ENCODE data around the gene IL26.
"Not testable (repeated sequence)": the region's sequence is repeated elsewhere in the genome, so short reads cannot be mapped to it uniquely, and the experiment has no call there.

IL26 gene

GRCh38 chr12:68190301-68190700 is 35.3 kb downstream of the IL26 start:
- DNase-seq: no peak

- peak; percentile 33 to 46 for DNase-seq
Measured at GRCh38 chr12:68189821-68190242, 35.8 kb downstream of the IL26 start.

- DNase-seq: no peak
Measured at GRCh38 chr12:68185598-68185997, 40.0 kb downstream of the IL26 start.

GRCh38 chr12:68180792-68181744 is 44.5 kb downstream of the IL26 start:
- peak in 1 of 2 donors; percentile 31 for DNase-seq

- DNase-seq: no peak
Measured at GRCh38 chr12:68178774-68179439, 46.7 kb downstream of the IL26 start.

GRCh38 chr12:68178184-68178583 is 47.4 kb downstream of the IL26 start:
- DNase-seq: no peak

GRCh38 chr12:68177562-68177961 is 48.0 kb downstream of the IL26 start:
- no peak for DNase-seq

GRCh38 chr12:68176257-68176656 is 49.4 kb downstream of the IL26 start:
- DNase-seq: no peak

GRCh38 chr12:68175557-68176061 is 50.0 kb downstream of the IL26 start:
- peak; percentile 55 to 57 for DNase-seq

GRCh38 chr12:68174761-68175160 is 50.8 kb downstream of the IL26 start:
- not testable (repeated sequence) for DNase-seq

GRCh38 chr12:68173792-68174191 is 51.8 kb downstream of the IL26 start:
- no peak for DNase-seq

- no peak for DNase-seq
Measured at GRCh38 chr12:68170726-68171125, 54.9 kb downstream of the IL26 start.

- no peak for DNase-seq
Measured at GRCh38 chr12:68169213-68169889, 56.3 kb downstream of the IL26 start.

- no peak for DNase-seq
Measured at GRCh38 chr12:68166317-68166831, 59.2 kb downstream of the IL26 start.

- peak in 1 of 2 donors; percentile 26 for DNase-seq
Measured at GRCh38 chr12:68163560-68164081, 62.0 kb downstream of the IL26 start.

- DNase-seq: no peak
Measured at GRCh38 chr12:68162374-68162773, 63.2 kb downstream of the IL26 start.

- DNase-seq: no peak
Measured at GRCh38 chr12:68159681-68160304, 65.8 kb downstream of the IL26 start, which contains the start of gene IFNG. IFNG (minus strand) TSS chr12:68159740; CDS start chr12:68159615, 125 bp downstream.

GRCh38 chr12:68158432-68158831 is 67.2 kb downstream of the IL26 start:
- DNase-seq: no peak

GRCh38 chr12:68157380-68157779 is 68.2 kb downstream of the IL26 start:
- peak in 1 of 2 donors; percentile 41 for DNase-seq

GRCh38 chr12:68156636-68157035 is 69.0 kb downstream of the IL26 start:
- no peak for DNase-seq

- DNase-seq: no peak
Measured at GRCh38 chr12:68154779-68155178, 70.8 kb downstream of the IL26 start.

Data from stimulated activated CD4-positive, alpha-beta T cell treated with anti-CD3 and anti-CD28 coated beads, Interleukin-2, amount 100 ng/mL, for 24 hours (primary cell).